Measurements from ENCODE around the gene OR14J1.
"Not testable (repeated sequence)": the region's sequence is repeated elsewhere in the genome, so short reads cannot be mapped to it uniquely, and the experiment has no call there.

Gene OR14J1, protein sequence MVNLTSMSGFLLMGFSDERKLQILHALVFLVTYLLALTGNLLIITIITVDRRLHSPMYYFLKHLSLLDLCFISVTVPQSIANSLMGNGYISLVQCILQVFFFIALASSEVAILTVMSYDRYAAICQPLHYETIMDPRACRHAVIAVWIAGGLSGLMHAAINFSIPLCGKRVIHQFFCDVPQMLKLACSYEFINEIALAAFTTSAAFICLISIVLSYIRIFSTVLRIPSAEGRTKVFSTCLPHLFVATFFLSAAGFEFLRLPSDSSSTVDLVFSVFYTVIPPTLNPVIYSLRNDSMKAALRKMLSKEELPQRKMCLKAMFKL

DNA sequence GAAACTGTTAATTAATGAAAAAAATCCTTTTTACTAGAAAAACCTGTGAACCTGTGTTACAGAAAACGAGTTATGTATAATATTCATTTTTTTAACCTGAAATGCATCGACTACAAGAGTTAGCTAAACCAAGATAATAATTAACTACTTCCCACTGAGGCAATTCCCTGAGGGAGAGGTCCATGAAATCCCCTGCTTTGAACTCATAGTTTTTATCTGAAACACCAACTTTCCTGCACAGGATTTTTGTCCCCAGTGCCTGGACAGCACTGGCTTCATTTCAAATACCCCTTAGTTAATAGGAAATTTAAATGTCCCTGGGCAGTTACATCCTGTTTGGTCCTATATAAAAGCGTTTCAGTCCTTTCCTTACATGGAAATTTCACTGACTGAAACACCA is at the start of gene OR14J1:
Gene OR14J1, plus strand, starts transcription at position 386 of the 400 bp plus-strand sequence. CDS start 4,989 bp downstream, outside the sequence.
- Mint-ChIP-seq H3K27me3 (peaks cover 19% of the 10 kb centered on the region), H3K4me1 (ENCODE audit: low read depth) (no peaks in the 10 kb centered on the region), H3K36me3 (peaks cover 3% of the 10 kb centered on the region), H3K9me3 (ENCODE audit: low read depth) (no peaks in the 10 kb centered on the region), H3K4me3 (no peak within 1 kb of the TSS), H3K27ac (no peak within 1 kb of the TSS)

DNA sequence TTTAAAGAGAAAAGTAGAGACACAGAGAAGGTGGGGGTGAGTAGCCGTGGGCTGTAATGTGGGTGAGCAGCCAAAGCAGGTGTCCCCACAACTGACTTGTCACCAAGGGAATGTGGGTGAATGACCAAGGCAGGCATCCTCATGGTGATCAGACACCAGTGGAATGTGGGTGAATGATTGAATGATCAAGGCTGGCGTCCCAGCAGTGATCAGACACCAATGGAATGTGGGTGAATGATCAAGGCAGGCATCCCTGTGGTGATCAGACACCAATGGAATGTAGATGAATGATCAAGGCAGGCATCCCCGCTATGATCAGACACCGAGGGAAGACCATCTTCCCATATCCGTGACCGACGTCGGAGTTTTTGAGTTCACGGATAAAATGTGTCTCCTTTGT is 49.8 kb upstream of the OR14J1 start:
- Mint-ChIP-seq H3K9me3 (ENCODE audit: low read depth) (peaks cover 8% of the 10 kb centered on the region), H3K4me1 (ENCODE audit: low read depth) (no peaks in the 10 kb centered on the region), H3K27ac (no peak overlapping the region), H3K36me3 (no peaks in the 10 kb centered on the region), H3K27me3 (peaks cover 20% of the 10 kb centered on the region), H3K4me3 (no peak overlapping the region)

DNA sequence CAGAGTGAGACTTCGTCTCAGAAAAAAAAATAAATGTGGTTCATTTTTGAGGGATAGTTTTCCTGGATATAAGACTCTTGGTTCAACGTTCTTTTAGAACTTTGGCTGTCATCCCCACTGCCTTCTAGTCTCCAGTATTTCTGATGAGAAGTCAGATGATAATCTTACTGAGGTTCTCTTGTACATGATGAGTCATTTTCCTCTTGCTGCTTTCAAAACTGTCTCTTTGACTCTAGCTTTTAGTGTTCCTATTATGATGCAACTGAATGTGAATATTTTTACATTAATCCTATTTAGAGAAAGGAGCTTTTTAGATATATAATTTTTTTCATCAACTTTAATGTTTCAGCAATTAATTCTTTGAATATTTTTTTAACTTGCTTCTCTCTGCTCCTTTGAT is 46.0 kb upstream of the OR14J1 start:
- Mint-ChIP-seq H3K36me3 (no peaks in the 10 kb centered on the region), H3K4me1 (ENCODE audit: low read depth) (no peaks in the 10 kb centered on the region), H3K4me3 (no peak overlapping the region), H3K27ac (no peak overlapping the region), H3K27me3 (peaks cover 2% of the 10 kb centered on the region), H3K9me3 (ENCODE audit: low read depth) (peaks cover 8% of the 10 kb centered on the region)

DNA sequence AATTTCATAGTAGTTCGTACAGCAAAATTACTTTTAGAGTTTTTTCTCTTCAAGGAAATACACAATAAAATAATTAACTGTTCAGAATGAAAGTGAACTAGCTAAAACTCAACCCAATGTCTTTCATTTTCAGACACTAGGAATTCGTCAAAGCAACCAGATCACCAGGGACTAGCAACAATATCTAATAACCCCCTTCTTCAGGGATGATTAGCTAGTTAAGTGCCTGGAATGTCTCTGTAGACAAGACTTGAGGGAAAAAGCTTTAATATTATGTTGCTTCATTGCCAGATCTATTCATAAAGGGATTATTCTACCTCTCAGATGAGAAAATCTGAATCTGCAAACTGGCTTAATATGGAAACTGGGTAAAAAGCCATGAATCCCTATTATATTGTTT is 41.8 kb upstream of the OR14J1 start:
- no peaks in the 10 kb centered on the region for H3K4me1 Mint-ChIP-seq (ENCODE audit: low read depth)
- no peak overlapping the region for H3K27ac Mint-ChIP-seq
- no peak overlapping the region for H3K4me3 Mint-ChIP-seq
- H3K27me3 Mint-ChIP-seq = peaks cover 5% of the 10 kb centered on the region
- no peaks in the 10 kb centered on the region for H3K36me3 Mint-ChIP-seq
- H3K9me3 Mint-ChIP-seq (ENCODE audit: low read depth) = peaks cover 8% of the 10 kb centered on the region

DNA sequence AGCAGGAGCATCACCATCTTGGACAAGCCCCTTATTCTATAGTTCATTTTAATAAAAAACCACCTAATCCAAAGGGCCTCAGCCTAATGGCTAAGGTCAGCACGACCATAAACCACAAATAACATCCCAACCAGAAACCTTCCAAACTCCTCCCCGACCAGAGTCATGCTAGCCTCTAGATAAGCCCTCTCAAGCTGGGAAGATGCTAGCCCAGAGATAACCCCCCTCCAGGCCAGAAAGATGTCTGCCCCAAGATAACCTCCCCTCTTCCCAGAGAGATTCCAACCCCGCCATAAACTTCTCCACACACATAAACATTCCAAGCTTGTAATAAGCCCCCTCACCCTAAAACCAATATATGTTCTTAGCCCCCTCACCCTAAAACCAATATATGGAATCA is 38.5 kb upstream of the OR14J1 start:
- H3K27ac Mint-ChIP-seq = no peak overlapping the region
- H3K36me3 Mint-ChIP-seq = no peaks in the 10 kb centered on the region
- no peaks in the 10 kb centered on the region for H3K9me3 Mint-ChIP-seq (ENCODE audit: low read depth)
- peaks cover 17% of the 10 kb centered on the region for H3K27me3 Mint-ChIP-seq
- H3K4me3 Mint-ChIP-seq = no peak overlapping the region
- H3K4me1 Mint-ChIP-seq (ENCODE audit: low read depth) = no peaks in the 10 kb centered on the region

DNA sequence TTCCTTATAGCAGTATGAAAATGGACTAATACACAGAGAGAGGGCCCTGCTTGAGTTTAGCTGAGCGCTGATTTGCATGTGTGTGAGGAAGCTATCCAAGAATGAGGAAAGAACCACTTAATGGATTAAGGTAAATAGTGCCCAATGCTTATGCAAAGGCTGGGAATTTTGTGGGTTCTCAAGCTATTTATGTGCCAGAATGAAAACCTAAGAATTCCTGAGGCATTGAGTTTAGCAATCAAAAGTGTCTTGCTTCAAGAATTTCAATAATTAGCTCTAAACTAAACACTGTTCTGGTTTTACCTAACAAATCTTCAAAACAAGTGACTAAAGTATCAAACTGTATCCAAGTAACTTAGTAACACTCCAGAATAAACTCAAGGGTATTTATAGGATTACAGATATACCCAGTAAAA is 7.0 kb upstream of the OR14J1 start:
- no peaks in the 10 kb centered on the region for H3K4me1 Mint-ChIP-seq (ENCODE audit: low read depth)
- H3K27me3 Mint-ChIP-seq = peaks cover 17% of the 10 kb centered on the region
- H3K4me3 Mint-ChIP-seq = no peak overlapping the region
- H3K9me3 Mint-ChIP-seq (ENCODE audit: low read depth) = no peaks in the 10 kb centered on the region
- H3K36me3 Mint-ChIP-seq = peaks cover 3% of the 10 kb centered on the region
- no peak overlapping the region for H3K27ac Mint-ChIP-seq

DNA sequence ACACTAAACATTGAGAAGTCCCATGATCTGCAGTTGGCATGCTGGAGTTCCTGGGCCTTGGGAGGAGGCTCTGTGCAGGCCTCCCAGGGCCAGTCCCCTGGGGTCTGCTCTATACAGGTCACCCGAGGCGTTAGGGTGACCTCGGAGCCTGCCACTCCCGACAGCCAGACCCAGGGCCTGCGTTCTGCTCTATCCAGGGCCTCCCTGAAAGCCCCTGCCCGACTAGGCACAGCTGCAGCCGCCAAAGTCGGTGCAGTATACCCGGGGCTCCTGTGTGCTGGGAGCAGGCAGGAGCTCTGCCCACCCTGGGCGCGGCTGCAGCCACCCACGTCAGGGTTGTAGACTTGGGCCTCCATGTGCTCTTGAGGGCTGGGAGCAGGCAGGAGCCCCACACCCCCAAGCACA is 6.3 kb upstream of the OR14J1 start:
- no peaks in the 10 kb centered on the region for H3K4me1 Mint-ChIP-seq (ENCODE audit: low read depth)
- peaks cover 17% of the 10 kb centered on the region for H3K27me3 Mint-ChIP-seq
- peaks cover 3% of the 10 kb centered on the region for H3K36me3 Mint-ChIP-seq

DNA sequence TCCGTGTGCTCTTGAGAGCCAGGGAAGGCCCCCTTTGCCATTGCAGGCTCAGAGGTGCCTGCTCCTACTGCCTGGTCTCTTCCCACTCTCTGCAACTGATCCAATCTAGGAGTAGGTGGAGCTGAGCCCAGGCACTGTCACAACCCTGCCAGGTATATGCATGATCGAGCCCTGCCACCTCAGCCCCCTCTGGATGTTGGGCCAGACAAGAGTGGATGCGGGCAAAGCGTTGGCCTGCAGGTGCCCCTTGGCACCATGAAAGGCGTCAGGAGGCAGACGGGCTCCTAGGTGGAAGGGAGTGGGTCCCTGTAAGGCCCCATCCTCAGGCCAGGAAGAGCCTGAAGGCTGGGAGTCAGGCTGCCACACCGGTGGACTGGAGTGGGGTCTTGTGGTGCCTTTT is 5.9 kb upstream of the OR14J1 start:
- Mint-ChIP-seq H3K4me3 (no peak overlapping the region), H3K9me3 (ENCODE audit: low read depth) (no peaks in the 10 kb centered on the region), H3K36me3 (peaks cover 3% of the 10 kb centered on the region), H3K27me3 (peaks cover 14% of the 10 kb centered on the region), H3K4me1 (ENCODE audit: low read depth) (no peaks in the 10 kb centered on the region), H3K27ac (no peak overlapping the region)

More for the DNA sequence above, 6.3 kb upstream of the OR14J1 start:
- Mint-ChIP-seq H3K9me3 (ENCODE audit: low read depth) (no peaks in the 10 kb centered on the region), H3K27ac (no peak overlapping the region), H3K4me3 (no peak overlapping the region)

DNA sequence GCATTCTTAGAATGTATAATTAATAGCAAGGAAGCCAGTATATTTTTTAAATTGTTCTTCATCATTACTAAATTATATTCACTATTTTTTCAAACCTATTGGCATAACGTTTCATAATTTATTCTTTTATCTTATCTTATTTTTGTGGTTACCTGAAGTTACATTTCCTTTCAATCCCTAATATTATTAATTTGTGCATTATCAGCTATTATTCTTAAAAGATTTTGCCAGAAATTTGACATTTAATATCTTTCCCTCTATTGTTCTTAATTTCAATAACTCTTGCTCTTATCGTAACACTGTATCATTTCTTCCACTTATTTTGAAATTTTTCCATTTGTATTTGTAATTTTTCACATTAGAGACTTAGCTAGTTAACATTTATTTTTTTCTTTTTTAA is 18.4 kb downstream of the OR14J1 start:
- Mint-ChIP-seq H3K27ac (no peak overlapping the region), H3K4me1 (ENCODE audit: low read depth) (no peaks in the 10 kb centered on the region), H3K27me3 (peaks cover 27% of the 10 kb centered on the region), H3K36me3 (no peaks in the 10 kb centered on the region), H3K4me3 (no peak overlapping the region), H3K9me3 (ENCODE audit: low read depth) (no peaks in the 10 kb centered on the region)

DNA sequence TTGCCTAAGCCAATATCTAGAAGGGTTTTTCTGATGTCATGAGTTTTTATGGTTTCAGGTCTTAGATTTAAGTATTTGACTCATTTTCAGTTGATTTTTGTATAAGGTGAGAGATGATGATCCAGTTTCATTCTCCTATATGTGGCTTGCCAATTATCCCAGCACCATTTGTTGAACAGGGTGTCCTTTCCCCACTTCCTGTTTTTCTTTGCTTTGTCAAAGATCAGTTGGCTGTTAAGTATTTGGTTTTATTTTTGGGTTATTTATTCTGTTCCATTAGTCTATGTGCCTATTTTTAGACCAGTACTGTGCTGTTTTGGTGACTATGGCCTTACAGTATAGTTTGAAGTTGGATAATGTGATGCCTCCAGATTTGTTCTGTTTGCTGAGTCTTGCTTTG is 21.8 kb downstream of the OR14J1 start:
- not testable (repeated sequence) for H3K9me3 Mint-ChIP-seq (ENCODE audit: low read depth); H3K4me1 Mint-ChIP-seq (ENCODE audit: low read depth); H3K4me3 Mint-ChIP-seq; H3K27ac Mint-ChIP-seq; H3K36me3 Mint-ChIP-seq
- H3K27me3 Mint-ChIP-seq = peaks cover 30% of the 10 kb centered on the region

DNA sequence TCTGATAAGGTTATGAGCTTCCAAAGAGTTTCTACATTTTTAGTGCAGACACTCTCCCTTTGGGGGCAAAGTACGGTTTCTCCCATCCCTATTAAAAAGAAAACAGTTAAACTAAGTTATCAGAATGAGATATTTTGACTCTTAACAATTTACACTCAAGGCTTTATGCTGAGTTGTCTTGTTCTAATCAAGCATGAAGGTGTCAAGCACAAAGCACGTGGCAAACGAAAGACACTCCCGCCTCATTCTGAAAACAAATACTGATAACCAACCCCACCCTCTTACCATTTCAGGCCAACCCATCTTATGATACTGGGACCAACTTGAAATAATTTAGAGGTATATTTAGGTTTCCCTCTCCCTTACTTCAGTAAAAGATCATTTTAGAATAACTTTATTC is 24.3 kb downstream of the OR14J1 start:
- Mint-ChIP-seq H3K4me3 (no peak overlapping the region), H3K36me3 (no peaks in the 10 kb centered on the region), H3K27me3 (peaks cover 30% of the 10 kb centered on the region), H3K9me3 (ENCODE audit: low read depth) (no peaks in the 10 kb centered on the region), H3K27ac (no peak overlapping the region), H3K4me1 (ENCODE audit: low read depth) (no peaks in the 10 kb centered on the region)

DNA sequence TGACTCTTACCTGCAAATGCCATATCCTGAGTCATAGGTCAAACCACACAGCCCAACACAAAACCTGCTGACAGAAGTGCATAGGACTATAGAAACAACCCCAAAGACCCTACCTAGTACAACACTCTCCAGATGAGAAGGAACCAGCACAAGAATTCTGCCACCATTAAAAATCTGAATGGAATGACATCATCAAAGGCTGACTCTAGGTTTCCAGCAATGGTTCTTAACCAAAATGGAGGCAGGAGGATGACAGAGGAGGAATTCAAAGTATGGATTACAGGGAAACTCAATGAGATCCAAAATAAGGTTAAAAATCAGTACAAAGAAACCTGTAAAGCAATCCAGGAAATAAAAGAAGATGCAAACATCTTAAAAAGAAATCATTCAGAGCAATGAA is 31.2 kb downstream of the OR14J1 start:
- H3K27me3 Mint-ChIP-seq = peaks cover 26% of the 10 kb centered on the region
- no peaks in the 10 kb centered on the region for H3K36me3 Mint-ChIP-seq
- no peaks in the 10 kb centered on the region for H3K4me1 Mint-ChIP-seq (ENCODE audit: low read depth)
- H3K4me3 Mint-ChIP-seq = no peak overlapping the region
- peaks cover 5% of the 10 kb centered on the region for H3K9me3 Mint-ChIP-seq (ENCODE audit: low read depth)
- no peak overlapping the region for H3K27ac Mint-ChIP-seq

DNA sequence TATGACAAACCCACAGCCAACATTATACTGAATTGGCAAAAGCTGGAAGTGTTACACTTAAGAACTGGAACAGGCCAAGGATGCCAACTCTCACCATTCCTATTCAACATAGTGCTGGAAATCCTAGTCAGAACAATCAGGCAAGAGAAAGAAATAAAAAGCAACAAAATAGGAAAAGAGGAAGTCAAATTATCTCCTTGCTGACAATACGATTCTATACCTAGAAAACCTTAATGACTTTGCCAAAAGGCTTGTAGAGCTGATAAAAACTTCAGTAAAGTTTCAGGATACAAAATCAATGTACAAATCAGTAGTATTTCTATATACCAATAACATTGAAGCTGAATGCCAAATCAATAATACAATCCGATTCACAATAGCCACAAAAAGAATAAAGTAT is 34.8 kb downstream of the OR14J1 start:
- H3K27me3 Mint-ChIP-seq = peaks cover 32% of the 10 kb centered on the region
- H3K4me1 Mint-ChIP-seq (ENCODE audit: low read depth) = no peaks in the 10 kb centered on the region
- H3K27ac Mint-ChIP-seq = no peak overlapping the region
- no peak overlapping the region for H3K4me3 Mint-ChIP-seq
- no peaks in the 10 kb centered on the region for H3K36me3 Mint-ChIP-seq
- H3K9me3 Mint-ChIP-seq (ENCODE audit: low read depth) = peaks cover 5% of the 10 kb centered on the region

DNA sequence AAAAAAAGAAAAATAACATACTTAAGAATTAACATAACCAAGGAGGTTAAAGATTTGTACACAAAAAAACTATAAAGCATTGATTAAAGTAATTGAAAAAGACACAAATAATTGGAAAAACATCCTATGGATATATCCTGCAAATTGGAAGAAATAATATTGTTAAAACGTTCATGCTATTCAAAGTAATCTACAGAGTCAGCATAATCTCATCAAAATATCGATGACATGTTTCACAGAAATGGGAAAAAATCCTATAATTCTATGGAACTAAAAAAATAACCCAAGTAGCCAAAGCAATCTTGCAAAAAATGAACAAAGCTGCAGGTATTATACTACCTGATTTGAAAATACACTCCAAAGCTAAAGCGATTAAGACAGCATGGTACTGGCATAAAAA is 43.9 kb downstream of the OR14J1 start:
- Mint-ChIP-seq H3K4me1 (ENCODE audit: low read depth) (no peaks in the 10 kb centered on the region), H3K4me3 (no peak overlapping the region), H3K36me3 (no peaks in the 10 kb centered on the region), H3K9me3 (ENCODE audit: low read depth) (no peaks in the 10 kb centered on the region), H3K27ac (no peak overlapping the region), H3K27me3 (peaks cover 6% of the 10 kb centered on the region)

DNA sequence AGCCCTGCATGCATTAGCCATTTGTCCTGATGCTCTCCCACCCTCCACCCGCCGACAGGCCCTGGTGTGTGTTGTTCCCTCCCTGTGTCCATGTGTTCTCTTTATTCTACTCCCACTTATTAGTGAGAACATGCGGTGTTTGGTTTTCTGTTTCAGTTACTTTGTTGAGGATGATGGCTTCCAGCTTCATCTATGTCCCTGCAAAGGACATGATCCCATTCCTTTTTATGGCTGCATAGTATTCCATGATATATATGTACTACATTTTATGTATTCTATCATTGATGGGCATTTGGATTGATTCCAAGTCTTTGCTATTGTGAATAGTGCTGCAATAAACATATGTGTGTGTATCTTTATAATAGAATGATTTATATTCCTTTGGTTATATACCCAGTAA is 47.8 kb downstream of the OR14J1 start:
- H3K27ac Mint-ChIP-seq; H3K36me3 Mint-ChIP-seq; H3K4me1 Mint-ChIP-seq (ENCODE audit: low read depth); H3K9me3 Mint-ChIP-seq (ENCODE audit: low read depth); H3K4me3 Mint-ChIP-seq: not testable (repeated sequence)
- H3K27me3 Mint-ChIP-seq = peaks cover 28% of the 10 kb centered on the region

DNA sequence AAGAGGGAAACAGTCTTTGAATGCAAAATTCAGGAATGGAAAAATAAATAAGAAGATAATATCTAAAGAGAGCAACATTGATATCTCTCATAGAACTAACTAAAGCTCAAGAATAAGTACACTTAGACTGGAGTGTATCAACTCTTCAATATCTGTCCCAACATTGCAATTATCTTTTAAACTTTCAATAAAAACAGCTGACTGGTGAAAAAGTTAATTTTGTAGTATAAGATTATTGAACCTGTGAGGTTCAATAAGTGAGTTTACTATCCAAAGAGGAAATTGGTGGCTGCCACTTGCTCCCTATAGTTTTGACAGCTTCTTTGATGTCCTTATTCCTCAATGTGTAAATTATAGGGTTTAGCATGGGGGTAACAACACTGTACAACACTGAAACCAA is 53.5 kb downstream of the OR14J1 start:
- no peak overlapping the region for H3K27ac Mint-ChIP-seq
- no peak overlapping the region for H3K4me3 Mint-ChIP-seq
- peaks cover 2% of the 10 kb centered on the region for H3K36me3 Mint-ChIP-seq
- no peaks in the 10 kb centered on the region for H3K4me1 Mint-ChIP-seq (ENCODE audit: low read depth)
- peaks cover 8% of the 10 kb centered on the region for H3K9me3 Mint-ChIP-seq (ENCODE audit: low read depth)
- H3K27me3 Mint-ChIP-seq = peaks cover 32% of the 10 kb centered on the region

All from activated naive CD8-positive, alpha-beta T cell (primary cell).